Keratinocyte (primary cell): ENCODE measurements around the gene COASY. TPM values are rescaled to one million over a fixed set of nuclear protein-coding genes. Genes with fewer than 3 reads are reported as not detected.

Source experiments
- DNase-seq: peaks from one replicate; pipeline ENCODE4 v3.0.0-alpha.2; 2011; ENCODE audit warnings: low read depth, missing footprints, low spot score
- FAIRE-seq: peaks from 2 replicates; lab custom pipeline; 2011; peaks lifted over from hg19 to GRCh38; lab: Jason Lieb, UNC
- H2AFZ ChIP-seq: 2 replicates; pipeline ENCODE4 v1.6.0; 2012; ENCODE audit warnings: low read length, control low read depth, inconsistent platforms; ENCODE audit not compliant: control insufficient read depth
- H3K27ac ChIP-seq: 2 replicates; pipeline ENCODE4 v1.5.1; 2011; ENCODE audit warnings: low read length; ENCODE audit not compliant: control insufficient read depth, insufficient read depth
- H3K27me3 ChIP-seq: 3 replicates; pipeline ENCODE4 v1.6.0; 2011; ENCODE audit warnings: low read length; ENCODE audit not compliant: control insufficient read depth, insufficient read depth; ENCODE audit errors: extremely low read depth
- H3K36me3 ChIP-seq, 2 experiments: 2 replicates in 1 of 2; 3 replicates in 1 of 2; pipeline ENCODE4 v1.5.1; 2011; ENCODE audit warnings: low read length in 2 of 2, mild to moderate bottlenecking in 1 of 2; ENCODE audit not compliant: control insufficient read depth in 2 of 2, insufficient read depth in 2 of 2; ENCODE audit errors: extremely low read depth in 1 of 2
- H3K4me1 ChIP-seq: 3 replicates; pipeline ENCODE4 v1.5.1; 2011; ENCODE audit warnings: low read length; ENCODE audit not compliant: control insufficient read depth, insufficient read depth; ENCODE audit errors: extremely low read depth
- H3K4me2 ChIP-seq: 3 replicates; pipeline ENCODE4 v1.6.0; 2011; ENCODE audit warnings: low read depth, low read length; ENCODE audit not compliant: control insufficient read depth, insufficient read depth; ENCODE audit errors: extremely low read depth
- H3K4me3 ChIP-seq, 3 experiments: fragments of 200-600 bp in 1 of 3; sonication (generic) in 1 of 3; 2 replicates in 2 of 3; 3 replicates in 1 of 3; pipeline ENCODE4 v1.5.1; 2011 to 2016; ENCODE audit warnings: low read length in 3 of 3, mild to moderate bottlenecking in 3 of 3, control low read depth in 2 of 3, inconsistent platforms in 1 of 3, low read depth in 1 of 3, mixed read lengths in 1 of 3, mixed run types in 1 of 3, moderate library complexity in 1 of 3; ENCODE audit not compliant: control insufficient read depth in 2 of 3, insufficient read depth in 2 of 3; ENCODE audit errors: extremely low read depth in 1 of 3
- H3K79me2 ChIP-seq: 2 replicates; pipeline ENCODE4 v1.6.0; 2012; ENCODE audit warnings: low read length; ENCODE audit not compliant: control insufficient read depth, insufficient read depth
- H3K9ac ChIP-seq: 3 replicates; pipeline ENCODE4 v1.6.0; 2011; ENCODE audit warnings: low read length; ENCODE audit not compliant: control insufficient read depth, insufficient read depth; ENCODE audit errors: extremely low read depth
- H3K9me1 ChIP-seq: 3 replicates; pipeline ENCODE4 v1.6.0; 2011; ENCODE audit warnings: low read length; ENCODE audit not compliant: control insufficient read depth, insufficient read depth; ENCODE audit errors: extremely low read depth
- H3K9me3 ChIP-seq: 2 replicates; pipeline ENCODE4 v1.5.1; 2012; ENCODE audit warnings: low read depth, low read length; ENCODE audit not compliant: control insufficient read depth
- H4K20me1 ChIP-seq: 3 replicates; pipeline ENCODE4 v1.6.0; 2011; ENCODE audit warnings: low read length; ENCODE audit not compliant: control insufficient read depth, insufficient read depth; ENCODE audit errors: extremely low read depth
- CTCF ChIP-seq, 3 experiments: IDR thresholded peaks in 1 of 3; conservative IDR thresholded peaks in 1 of 3; optimal IDR thresholded peaks in 1 of 3; 2 replicates in 2 of 3; 3 replicates in 1 of 3; pipeline versions ENCODE3 to v1.5.1; 2011; ENCODE audit warnings: low read length in 3 of 3, mild to moderate bottlenecking in 3 of 3, moderate library complexity in 2 of 3, control low read depth in 1 of 3, inconsistent platforms in 1 of 3; ENCODE audit not compliant: insufficient read depth in 2 of 3; ENCODE audit errors: extremely low read depth in 1 of 3
- EZH2 ChIP-seq: IDR thresholded peaks from one replicate; pipeline ENCODE4 v1.6.1; 2012; ENCODE audit warnings: inconsistent platforms, mild to moderate bottlenecking, low read length, moderate library complexity
- dilution Hi-C: fragments of 300-500 bp; cut with MboI; formaldehyde crosslinking; loops from one replicate; pipeline ENCODE4 v1.7.0; 2020; ENCODE audit warnings: low sequenced_read_pairs; ENCODE audit not compliant: extremely low pct_ligation_motif_present
- polyA plus RNA-seq, 5 experiments: library from polyadenylated mRNA; depleted of rRNA in 3 of 5; stranded (reverse) in 3 of 5; stranded (forward) in 1 of 5; unstranded in 1 of 5; fragments of >200 nt; gene quantifications; 1 replicate in 1 of 5; 2 replicates in 3 of 5; 3 replicates in 1 of 5; pipeline versions ENCODE4 v1.2.1 to v1.2.3, GENCODE V29; 2011 to 2012; ENCODE audit warnings: missing spikeins in 2 of 5, low read depth in 1 of 5, low replicate concordance in 1 of 5

The COASY gene
- polyA plus RNA-seq, 1 donor (not counting 4 experiments of a cell fraction or from before 2014, with no cell fraction given): 26.2 TPM

- H3K27ac ChIP-seq: no peak overlapping the region
- peaks cover 48% of the 10 kb centered on the region for H3K79me2 ChIP-seq
These were observed 3.7 kb downstream of the COASY start for GRCh38 chr17:42565523-42566214.

GRCh38 chr17:42566215-42566882, 4.4 kb downstream of the COASY start:
- H3K4me1 ChIP-seq: peaks cover 31% of the 10 kb centered on the region
- H3K4me2 ChIP-seq: peak overlapping the region; percentile 92
- DNase-seq (no peak), FAIRE-seq (no peak)
- H3K36me3 ChIP-seq: peaks cover 28 to 52% of the 10 kb centered on the region in 2 experiments
- dilution Hi-C loops: no loop called here
- H3K4me3 ChIP-seq: peak overlapping the region; percentile 85 to 93 (median 88)
- no peaks in the 10 kb centered on the region for H3K27me3 ChIP-seq
- peaks cover 49% of the 10 kb centered on the region for H3K79me2 ChIP-seq
- H2AFZ ChIP-seq: peak overlapping the region; percentile 74
- H3K9me3 ChIP-seq: no peaks in the 10 kb centered on the region
- H3K9me1 ChIP-seq: no peaks in the 10 kb centered on the region
- H3K9ac ChIP-seq: peak overlapping the region; percentile 71
- peak overlapping the region; percentile 22 for H3K27ac ChIP-seq
- H4K20me1 ChIP-seq: no peaks in the 10 kb centered on the region
- no peak for TF ChIP-seq CTCF (optimal IDR thresholded peaks at IDR 0.05 in 1 of 3, IDR thresholded peaks at IDR 0.05 in 1 of 3, conservative IDR thresholded peaks at IDR 0.05 in 1 of 3; ENCODE audit: extremely low read depth in 1 of 3, insufficient read depth in 2 of 3, low read length in 3 of 3)
- TF ChIP-seq EZH2: no peak

More at GRCh38 chr17:42565523-42566214, 3.7 kb downstream of the COASY start:
- Histone ChIP-seq H2AFZ (no peak overlapping the region), H3K9me3 (no peaks in the 10 kb centered on the region), H3K4me2 (no peak overlapping the region), H3K4me3 (no peak overlapping the region), H3K27me3 (no peaks in the 10 kb centered on the region), H4K20me1 (no peaks in the 10 kb centered on the region), H3K4me1 (peaks cover 31% of the 10 kb centered on the region), H3K9ac (no peak overlapping the region), H3K9me1 (no peaks in the 10 kb centered on the region), H3K36me3 (peaks cover 27 to 50% of the 10 kb centered on the region in 2 experiments)
- no peak for TF ChIP-seq CTCF (optimal IDR thresholded peaks at IDR 0.05 in 1 of 3, IDR thresholded peaks at IDR 0.05 in 1 of 3, conservative IDR thresholded peaks at IDR 0.05 in 1 of 3; ENCODE audit: extremely low read depth in 1 of 3, insufficient read depth in 2 of 3, low read length in 3 of 3)
- no peak for TF ChIP-seq EZH2
- no peak for DNase-seq
- FAIRE-seq: no peak
- dilution Hi-C loops: no loop called here
